HepG2 (cell line): ENCODE results near the gene SF1.

ENCODE experiments used
- IRF2 ChIP-seq: IDR thresholded peaks from 2 replicates; pipeline ENCODE4 v1.6.1; 2018; ENCODE audit warnings: missing genetic modification reagents, missing compliant biosample characterization
- KAT7 ChIP-seq: IDR thresholded peaks from 2 replicates; pipeline ENCODE4 v1.6.1; 2018; ENCODE audit warnings: borderline replicate concordance, missing compliant biosample characterization
- MED13 ChIP-seq: sonication (generic); formaldehyde crosslinking; IDR thresholded peaks from 2 replicates; pipeline ENCODE4 v1.5.0; 2020; ENCODE audit warnings: missing genetic modification reagents
- NPAS2 ChIP-seq: sonication (generic); formaldehyde crosslinking; IDR thresholded peaks from 2 replicates; pipeline ENCODE4 v1.8.0; 2022; ENCODE audit warnings: mild to moderate bottlenecking, missing genetic modification reagents, borderline replicate concordance
- POLR2AphosphoS2 ChIP-seq: IDR thresholded peaks from 2 replicates; pipeline ENCODE4 v1.6.1; 2011; ENCODE audit warnings: low read depth, low read length, improper control_type of control experiment
- RAD21 ChIP-seq: fragments of 450-650 bp; formaldehyde crosslinking; IDR thresholded peaks from 2 replicates; pipeline ENCODE4 v1.5.0; 2020; ENCODE audit warnings: mild to moderate bottlenecking
- ZNF274 ChIP-seq: sonication (generic); formaldehyde crosslinking; IDR thresholded peaks from 2 replicates; pipeline ENCODE4 v1.5.1; 2020; ENCODE audit warnings: mild to moderate bottlenecking, missing genetic modification reagents
- ZNF558 ChIP-seq: sonication (generic); formaldehyde crosslinking; IDR thresholded peaks from 2 replicates; pipeline ENCODE4 v1.9.0; 2022; ENCODE audit warnings: mild to moderate bottlenecking, missing genetic modification reagents, borderline replicate concordance
- TF ChIP-seq, protein P1 (sequence below): sonication (generic); formaldehyde crosslinking; IDR thresholded peaks from 2 replicates; pipeline ENCODE4 v1.4.0; 2020; ENCODE audit warnings: missing genetic modification reagents
- TF ChIP-seq, protein P2 (sequence below): sonication (generic); formaldehyde crosslinking; IDR thresholded peaks from 2 replicates; pipeline ENCODE4 v1.5.0; 2020; ENCODE audit warnings: mild to moderate bottlenecking, missing genetic modification reagents, moderate library complexity

DNA sequence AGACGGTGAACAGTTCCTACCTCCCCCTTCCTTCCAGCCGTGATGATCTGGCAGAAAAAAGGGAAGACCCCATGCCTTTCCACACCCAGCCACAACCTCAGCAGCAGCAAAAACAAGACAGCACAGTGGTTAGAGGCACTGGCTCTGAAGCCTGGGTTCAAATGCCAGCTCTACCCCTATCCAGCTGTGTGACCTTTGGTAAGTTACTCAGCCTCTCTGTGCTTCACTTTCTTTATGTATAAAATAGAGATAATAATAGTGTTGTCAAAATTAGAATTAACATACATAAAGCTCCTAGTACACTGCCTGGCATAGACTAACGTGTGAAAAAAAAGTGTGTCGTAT, 59.6 kb downstream of the SF1 start:
- TF ChIP-seq ZNF558 (CRISPR knock-in tag) = no peak
- no peak for TF ChIP-seq RAD21 (CRISPR knock-in tag)
- TF ChIP-seq NPAS2 (CRISPR knock-in tag) = no peak
- TF ChIP-seq IRF2 (CRISPR knock-in tag) = no peak
- TF ChIP-seq KAT7 (CRISPR knock-in tag) = no peak
- no peak for TF ChIP-seq ZNF274 (CRISPR knock-in tag)
- TF ChIP-seq POLR2AphosphoS2 = no peak
- TF ChIP-seq, protein P1, sequence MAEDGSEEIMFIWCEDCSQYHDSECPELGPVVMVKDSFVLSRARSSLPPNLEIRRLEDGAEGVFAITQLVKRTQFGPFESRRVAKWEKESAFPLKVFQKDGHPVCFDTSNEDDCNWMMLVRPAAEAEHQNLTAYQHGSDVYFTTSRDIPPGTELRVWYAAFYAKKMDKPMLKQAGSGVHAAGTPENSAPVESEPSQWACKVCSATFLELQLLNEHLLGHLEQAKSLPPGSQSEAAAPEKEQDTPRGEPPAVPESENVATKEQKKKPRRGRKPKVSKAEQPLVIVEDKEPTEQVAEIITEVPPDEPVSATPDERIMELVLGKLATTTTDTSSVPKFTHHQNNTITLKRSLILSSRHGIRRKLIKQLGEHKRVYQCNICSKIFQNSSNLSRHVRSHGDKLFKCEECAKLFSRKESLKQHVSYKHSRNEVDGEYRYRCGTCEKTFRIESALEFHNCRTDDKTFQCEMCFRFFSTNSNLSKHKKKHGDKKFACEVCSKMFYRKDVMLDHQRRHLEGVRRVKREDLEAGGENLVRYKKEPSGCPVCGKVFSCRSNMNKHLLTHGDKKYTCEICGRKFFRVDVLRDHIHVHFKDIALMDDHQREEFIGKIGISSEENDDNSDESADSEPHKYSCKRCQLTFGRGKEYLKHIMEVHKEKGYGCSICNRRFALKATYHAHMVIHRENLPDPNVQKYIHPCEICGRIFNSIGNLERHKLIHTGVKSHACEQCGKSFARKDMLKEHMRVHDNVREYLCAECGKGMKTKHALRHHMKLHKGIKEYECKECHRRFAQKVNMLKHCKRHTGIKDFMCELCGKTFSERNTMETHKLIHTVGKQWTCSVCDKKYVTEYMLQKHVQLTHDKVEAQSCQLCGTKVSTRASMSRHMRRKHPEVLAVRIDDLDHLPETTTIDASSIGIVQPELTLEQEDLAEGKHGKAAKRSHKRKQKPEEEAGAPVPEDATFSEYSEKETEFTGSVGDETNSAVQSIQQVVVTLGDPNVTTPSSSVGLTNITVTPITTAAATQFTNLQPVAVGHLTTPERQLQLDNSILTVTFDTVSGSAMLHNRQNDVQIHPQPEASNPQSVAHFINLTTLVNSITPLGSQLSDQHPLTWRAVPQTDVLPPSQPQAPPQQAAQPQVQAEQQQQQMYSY (CRISPR knock-in tag) = no peak
- TF ChIP-seq MED13 = no peak
- TF ChIP-seq, protein P2, sequence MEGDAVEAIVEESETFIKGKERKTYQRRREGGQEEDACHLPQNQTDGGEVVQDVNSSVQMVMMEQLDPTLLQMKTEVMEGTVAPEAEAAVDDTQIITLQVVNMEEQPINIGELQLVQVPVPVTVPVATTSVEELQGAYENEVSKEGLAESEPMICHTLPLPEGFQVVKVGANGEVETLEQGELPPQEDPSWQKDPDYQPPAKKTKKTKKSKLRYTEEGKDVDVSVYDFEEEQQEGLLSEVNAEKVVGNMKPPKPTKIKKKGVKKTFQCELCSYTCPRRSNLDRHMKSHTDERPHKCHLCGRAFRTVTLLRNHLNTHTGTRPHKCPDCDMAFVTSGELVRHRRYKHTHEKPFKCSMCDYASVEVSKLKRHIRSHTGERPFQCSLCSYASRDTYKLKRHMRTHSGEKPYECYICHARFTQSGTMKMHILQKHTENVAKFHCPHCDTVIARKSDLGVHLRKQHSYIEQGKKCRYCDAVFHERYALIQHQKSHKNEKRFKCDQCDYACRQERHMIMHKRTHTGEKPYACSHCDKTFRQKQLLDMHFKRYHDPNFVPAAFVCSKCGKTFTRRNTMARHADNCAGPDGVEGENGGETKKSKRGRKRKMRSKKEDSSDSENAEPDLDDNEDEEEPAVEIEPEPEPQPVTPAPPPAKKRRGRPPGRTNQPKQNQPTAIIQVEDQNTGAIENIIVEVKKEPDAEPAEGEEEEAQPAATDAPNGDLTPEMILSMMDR (CRISPR knock-in tag) = no peak
